ENCODE data around the gene RPS21.
"Not testable (repeated sequence)": the region's sequence is repeated elsewhere in the genome, so short reads cannot be mapped to it uniquely, and the experiment has no call there.

Gene RPS21

GRCh38 chr20:62371588-62372041, 15.3 kb upstream of the RPS21 start:
- H3K36me3 ChIP-seq (ENCODE audit: control insufficient read depth in 2 of 2, insufficient read depth in 2 of 2, low read length in 2 of 2), result no peaks in the 10 kb centered on the region
- H3K9ac ChIP-seq (ENCODE audit: low read depth in 1 of 2, low read length in 2 of 2), result no peak overlapping the region
- H3K4me1 ChIP-seq (ENCODE audit: control insufficient read depth in 2 of 2, insufficient read depth in 2 of 2, low read length in 2 of 2), result peaks cover 10 to 24% of the 10 kb centered on the region in 2 donors
- no peak overlapping the region for H3K4me3 ChIP-seq (ENCODE audit: low read length in 2 of 2)
- no peaks in the 10 kb centered on the region for H3K9me3 ChIP-seq (ENCODE audit: control insufficient read depth in 2 of 2, low read length in 2 of 2)
- peak overlapping the region in 1 of 2 donors; percentile 58 for H3K27ac ChIP-seq (ENCODE audit: low read depth in 2 of 2, low read length in 2 of 2)
- H3K27me3 ChIP-seq (ENCODE audit: control insufficient read depth in 2 of 2, insufficient read depth in 2 of 2, low read length in 2 of 2), result peaks cover 10 to 16% of the 10 kb centered on the region in 2 donors

- Histone ChIP-seq H3K4me1 (ENCODE audit: control insufficient read depth in 2 of 2, insufficient read depth in 2 of 2, low read length in 2 of 2) (peaks cover 10 to 24% of the 10 kb centered on the region in 2 donors), H3K36me3 (ENCODE audit: control insufficient read depth in 2 of 2, insufficient read depth in 2 of 2, low read length in 2 of 2) (no peaks in the 10 kb centered on the region), H3K4me3 (ENCODE audit: low read length in 2 of 2) (no peak overlapping the region), H3K27ac (ENCODE audit: low read depth in 2 of 2, low read length in 2 of 2) (peak overlapping the region in 1 of 2 donors; percentile 58), H3K9ac (ENCODE audit: low read depth in 1 of 2, low read length in 2 of 2) (no peak overlapping the region), H3K9me3 (ENCODE audit: control insufficient read depth in 2 of 2, low read length in 2 of 2) (no peaks in the 10 kb centered on the region), H3K27me3 (ENCODE audit: control insufficient read depth in 2 of 2, insufficient read depth in 2 of 2, low read length in 2 of 2) (peaks cover 10 to 16% of the 10 kb centered on the region in 2 donors)
Measured at GRCh38 chr20:62372042-62372993, 14.6 kb upstream of the RPS21 start.

- H3K27me3 ChIP-seq (ENCODE audit: control insufficient read depth in 2 of 2, insufficient read depth in 2 of 2, low read length in 2 of 2); H3K9ac ChIP-seq (ENCODE audit: low read depth in 1 of 2, low read length in 2 of 2); H3K9me3 ChIP-seq (ENCODE audit: control insufficient read depth in 2 of 2, low read length in 2 of 2); H3K36me3 ChIP-seq (ENCODE audit: control insufficient read depth in 2 of 2, insufficient read depth in 2 of 2, low read length in 2 of 2); H3K4me3 ChIP-seq (ENCODE audit: low read length in 2 of 2): not testable (repeated sequence)
- peak overlapping the region in 1 of 2 donors; percentile 54 for H3K27ac ChIP-seq (ENCODE audit: low read depth in 2 of 2, low read length in 2 of 2)
- H3K4me1 ChIP-seq (ENCODE audit: control insufficient read depth in 2 of 2, insufficient read depth in 2 of 2, low read length in 2 of 2), result peaks cover 2 to 12% of the 10 kb centered on the region in 2 donors
Measured at GRCh38 chr20:62373631-62374179, 13.2 kb upstream of the RPS21 start.

GRCh38 chr20:62374331-62375152, 12.4 kb upstream of the RPS21 start:
- peak overlapping the region; percentile 21 to 54 for H3K27ac ChIP-seq (ENCODE audit: low read depth in 2 of 2, low read length in 2 of 2)
- no peaks in the 10 kb centered on the region for H3K36me3 ChIP-seq (ENCODE audit: control insufficient read depth in 2 of 2, insufficient read depth in 2 of 2, low read length in 2 of 2)
- H3K4me1 ChIP-seq (ENCODE audit: control insufficient read depth in 2 of 2, insufficient read depth in 2 of 2, low read length in 2 of 2), result peaks cover 0 to 12% of the 10 kb centered on the region in 2 donors
- no peaks in the 10 kb centered on the region for H3K9me3 ChIP-seq (ENCODE audit: control insufficient read depth in 2 of 2, low read length in 2 of 2)
- no peak overlapping the region for H3K4me3 ChIP-seq (ENCODE audit: low read length in 2 of 2)
- H3K27me3 ChIP-seq (ENCODE audit: control insufficient read depth in 2 of 2, insufficient read depth in 2 of 2, low read length in 2 of 2), result peaks cover 1 to 6% of the 10 kb centered on the region in 2 donors
- no peak overlapping the region for H3K9ac ChIP-seq (ENCODE audit: low read depth in 1 of 2, low read length in 2 of 2)

- H3K27me3 ChIP-seq (ENCODE audit: control insufficient read depth in 2 of 2, insufficient read depth in 2 of 2, low read length in 2 of 2), result no peaks in the 10 kb centered on the region
- no peak overlapping the region for H3K9ac ChIP-seq (ENCODE audit: low read depth in 1 of 2, low read length in 2 of 2)
- no peaks in the 10 kb centered on the region for H3K36me3 ChIP-seq (ENCODE audit: control insufficient read depth in 2 of 2, insufficient read depth in 2 of 2, low read length in 2 of 2)
- peak overlapping the region in 1 of 2 donors; percentile 45 for H3K27ac ChIP-seq (ENCODE audit: low read depth in 2 of 2, low read length in 2 of 2)
- peaks cover 0 to 12% of the 10 kb centered on the region in 2 donors for H3K4me1 ChIP-seq (ENCODE audit: control insufficient read depth in 2 of 2, insufficient read depth in 2 of 2, low read length in 2 of 2)
- H3K9me3 ChIP-seq (ENCODE audit: control insufficient read depth in 2 of 2, low read length in 2 of 2), result no peaks in the 10 kb centered on the region
- no peak overlapping the region for H3K4me3 ChIP-seq (ENCODE audit: low read length in 2 of 2)
Measured at GRCh38 chr20:62376112-62377063, 10.5 kb upstream of the RPS21 start.

GRCh38 chr20:62377064-62377461, 9.8 kb upstream of the RPS21 start:
- no peaks in the 10 kb centered on the region for H3K9me3 ChIP-seq (ENCODE audit: control insufficient read depth in 2 of 2, low read length in 2 of 2)
- H3K27ac ChIP-seq (ENCODE audit: low read depth in 2 of 2, low read length in 2 of 2), result peak overlapping the region in 1 of 2 donors; percentile 45
- H3K36me3 ChIP-seq (ENCODE audit: control insufficient read depth in 2 of 2, insufficient read depth in 2 of 2, low read length in 2 of 2), result peaks cover 4 to 5% of the 10 kb centered on the region in 2 donors
- H3K4me1 ChIP-seq (ENCODE audit: control insufficient read depth in 2 of 2, insufficient read depth in 2 of 2, low read length in 2 of 2), result peaks cover 0 to 12% of the 10 kb centered on the region in 2 donors
- no peak overlapping the region for H3K4me3 ChIP-seq (ENCODE audit: low read length in 2 of 2)
- no peak overlapping the region for H3K9ac ChIP-seq (ENCODE audit: low read depth in 1 of 2, low read length in 2 of 2)
- no peaks in the 10 kb centered on the region for H3K27me3 ChIP-seq (ENCODE audit: control insufficient read depth in 2 of 2, insufficient read depth in 2 of 2, low read length in 2 of 2)

GRCh38 chr20:62377615-62378178, 9.2 kb upstream of the RPS21 start:
- Histone ChIP-seq H3K9ac (ENCODE audit: low read depth in 1 of 2, low read length in 2 of 2) (no peak overlapping the region), H3K36me3 (ENCODE audit: control insufficient read depth in 2 of 2, insufficient read depth in 2 of 2, low read length in 2 of 2) (peaks cover 5 to 7% of the 10 kb centered on the region in 2 donors), H3K9me3 (ENCODE audit: control insufficient read depth in 2 of 2, low read length in 2 of 2) (no peaks in the 10 kb centered on the region), H3K27ac (ENCODE audit: low read depth in 2 of 2, low read length in 2 of 2) (peak overlapping the region in 1 of 2 donors; percentile 45), H3K27me3 (ENCODE audit: control insufficient read depth in 2 of 2, insufficient read depth in 2 of 2, low read length in 2 of 2) (no peaks in the 10 kb centered on the region), H3K4me1 (ENCODE audit: control insufficient read depth in 2 of 2, insufficient read depth in 2 of 2, low read length in 2 of 2) (peaks cover 0 to 12% of the 10 kb centered on the region in 2 donors), H3K4me3 (ENCODE audit: low read length in 2 of 2) (no peak overlapping the region)

GRCh38 chr20:62378215-62378614, 8.7 kb upstream of the RPS21 start:
- H3K36me3 ChIP-seq (ENCODE audit: control insufficient read depth in 2 of 2, insufficient read depth in 2 of 2, low read length in 2 of 2), result peaks cover 5 to 7% of the 10 kb centered on the region in 2 donors
- no peaks in the 10 kb centered on the region for H3K27me3 ChIP-seq (ENCODE audit: control insufficient read depth in 2 of 2, insufficient read depth in 2 of 2, low read length in 2 of 2)
- H3K9ac ChIP-seq (ENCODE audit: low read depth in 1 of 2, low read length in 2 of 2), result no peak overlapping the region
- H3K9me3 ChIP-seq (ENCODE audit: control insufficient read depth in 2 of 2, low read length in 2 of 2), result no peaks in the 10 kb centered on the region
- H3K4me1 ChIP-seq (ENCODE audit: control insufficient read depth in 2 of 2, insufficient read depth in 2 of 2, low read length in 2 of 2), result peaks cover 0 to 12% of the 10 kb centered on the region in 2 donors
- H3K27ac ChIP-seq (ENCODE audit: low read depth in 2 of 2, low read length in 2 of 2), result no peak overlapping the region
- H3K4me3 ChIP-seq (ENCODE audit: low read length in 2 of 2), result no peak overlapping the region
